Type B pancreatic cell (in vitro differentiated cells): ENCODE data around the gene EVI2B. TPM values are rescaled to one million over a fixed set of nuclear protein-coding genes. Genes with fewer than 3 reads are reported as not detected.
"Not testable (repeated sequence)": the region's sequence is repeated elsewhere in the genome, so short reads cannot be mapped to it uniquely, and the experiment has no call there.

Source experiments
- DNase-seq: peaks from one replicate; pipeline ENCODE4 v3.0.0; 2021; ENCODE audit warnings: mixed read lengths; ENCODE audit not compliant: unreplicated experiment; ENCODE audit errors: extremely low spot score
- H3K27ac Mint-ChIP-seq: 2 replicates; pipeline ENCODE4 v1.8.0; 2021; ENCODE audit warnings: mild to moderate bottlenecking, mixed read lengths
- H3K27me3 Mint-ChIP-seq: 2 replicates; pipeline ENCODE4 v1.8.0; 2021; ENCODE audit warnings: mixed read lengths
- H3K36me3 Mint-ChIP-seq: 2 replicates; pipeline ENCODE4 v1.8.0; 2021; ENCODE audit warnings: mixed read lengths
- H3K4me1 Mint-ChIP-seq: one replicate; pipeline ENCODE4 v1.8.0; 2021; ENCODE audit warnings: mixed read lengths; ENCODE audit not compliant: unreplicated experiment
- H3K4me3 Mint-ChIP-seq: 2 replicates; pipeline ENCODE4 v1.8.0; 2021; ENCODE audit warnings: mild to moderate bottlenecking, mixed read lengths
- H3K9me3 Mint-ChIP-seq: 2 replicates; pipeline ENCODE4 v1.8.0; 2021; ENCODE audit warnings: mixed read lengths
- long read RNA-seq: library from polyadenylated mRNA; unstranded; transcript quantifications from one replicate; pipeline ENCODE4 v2.0.0, GENCODE V29; 2020
- total RNA-seq: library from RNA; stranded (reverse); gene quantifications from 2 replicates; pipeline ENCODE4 v1.2.1, GENCODE V29; 2021; ENCODE audit warnings: low replicate concordance
- TF ChIP-seq, protein P1 (sequence below): fragments of 200-600 bp; sonication (generic); conservative IDR thresholded peaks from 2 replicates; pipeline ENCODE4 v1.5.0; 2021; ENCODE audit warnings: antibody characterized with exemption, mild to moderate bottlenecking

EVI2B gene, protein sequence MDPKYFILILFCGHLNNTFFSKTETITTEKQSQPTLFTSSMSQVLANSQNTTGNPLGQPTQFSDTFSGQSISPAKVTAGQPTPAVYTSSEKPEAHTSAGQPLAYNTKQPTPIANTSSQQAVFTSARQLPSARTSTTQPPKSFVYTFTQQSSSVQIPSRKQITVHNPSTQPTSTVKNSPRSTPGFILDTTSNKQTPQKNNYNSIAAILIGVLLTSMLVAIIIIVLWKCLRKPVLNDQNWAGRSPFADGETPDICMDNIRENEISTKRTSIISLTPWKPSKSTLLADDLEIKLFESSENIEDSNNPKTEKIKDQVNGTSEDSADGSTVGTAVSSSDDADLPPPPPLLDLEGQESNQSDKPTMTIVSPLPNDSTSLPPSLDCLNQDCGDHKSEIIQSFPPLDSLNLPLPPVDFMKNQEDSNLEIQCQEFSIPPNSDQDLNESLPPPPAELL
- total RNA-seq = not detected in 2 replicates
- long read RNA-seq = 0 reads

DNA sequence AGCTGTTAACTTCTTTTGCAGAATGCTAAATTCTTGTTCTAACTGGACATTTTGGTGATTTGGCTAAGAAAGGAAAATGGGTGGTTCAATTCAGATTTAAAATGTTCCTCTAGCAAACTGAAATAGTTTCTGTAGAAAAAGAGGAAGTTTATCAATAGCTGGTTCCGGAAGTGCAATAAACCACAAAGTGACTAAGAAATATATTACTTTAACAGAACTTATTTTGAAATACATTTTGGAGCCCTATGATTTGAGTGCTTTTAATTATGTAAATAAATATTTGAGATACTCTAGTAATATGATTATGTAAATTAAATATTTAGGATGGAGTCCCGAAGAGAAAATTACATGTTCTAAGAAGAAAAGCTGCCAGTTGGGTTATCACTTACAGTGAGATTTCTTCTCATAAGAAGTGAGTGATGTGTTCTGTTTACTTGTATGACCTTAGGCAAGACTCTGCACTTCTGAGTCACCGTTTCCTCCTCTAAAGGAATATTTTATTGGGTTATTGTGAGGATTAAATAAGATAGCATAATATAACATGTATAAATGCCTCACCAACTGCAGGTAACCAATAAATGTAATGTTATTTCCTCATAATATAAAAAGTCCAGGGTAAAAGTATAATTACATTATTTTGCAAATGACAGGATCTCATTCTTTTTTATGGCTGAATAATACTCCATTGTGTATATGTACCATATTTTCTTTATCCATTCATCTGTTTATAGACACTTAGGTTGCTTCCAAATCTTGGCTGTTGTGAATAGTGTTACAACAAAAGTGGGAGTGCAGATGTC is at the start of gene EVI2B:
Gene EVI2B (minus strand): TSS at position 73 of the 800 bp plus-strand sequence. CDS start 8,445 bp downstream, outside the sequence.
- H3K27ac Mint-ChIP-seq = no peak within 1 kb of the TSS

DNA sequence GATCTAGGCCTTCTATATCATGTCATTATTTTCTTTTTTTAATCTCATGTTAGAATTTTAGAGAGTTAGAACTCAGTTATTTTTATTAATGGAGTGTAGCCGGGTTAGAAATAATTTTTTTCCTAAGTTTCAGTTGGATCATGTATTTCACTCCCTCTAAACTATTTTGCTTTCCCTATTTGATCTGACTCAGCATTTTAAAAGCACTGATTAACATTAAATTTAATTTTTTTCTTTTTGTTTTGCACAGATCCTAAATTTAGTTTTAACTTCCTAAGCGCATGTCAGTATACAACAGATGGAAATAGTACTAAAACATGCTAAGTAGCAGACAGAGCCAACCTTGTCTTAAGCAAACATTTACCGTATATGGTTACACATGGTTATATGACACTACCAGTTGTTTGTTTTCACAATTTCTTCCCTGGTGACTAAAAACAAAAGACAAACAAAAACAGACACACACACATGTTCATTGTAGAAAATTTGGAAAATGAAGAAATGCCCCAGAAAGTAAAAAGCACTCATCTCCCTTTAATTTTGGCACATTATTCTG is 44.1 kb upstream of the EVI2B start:
- TF ChIP-seq, protein P1, sequence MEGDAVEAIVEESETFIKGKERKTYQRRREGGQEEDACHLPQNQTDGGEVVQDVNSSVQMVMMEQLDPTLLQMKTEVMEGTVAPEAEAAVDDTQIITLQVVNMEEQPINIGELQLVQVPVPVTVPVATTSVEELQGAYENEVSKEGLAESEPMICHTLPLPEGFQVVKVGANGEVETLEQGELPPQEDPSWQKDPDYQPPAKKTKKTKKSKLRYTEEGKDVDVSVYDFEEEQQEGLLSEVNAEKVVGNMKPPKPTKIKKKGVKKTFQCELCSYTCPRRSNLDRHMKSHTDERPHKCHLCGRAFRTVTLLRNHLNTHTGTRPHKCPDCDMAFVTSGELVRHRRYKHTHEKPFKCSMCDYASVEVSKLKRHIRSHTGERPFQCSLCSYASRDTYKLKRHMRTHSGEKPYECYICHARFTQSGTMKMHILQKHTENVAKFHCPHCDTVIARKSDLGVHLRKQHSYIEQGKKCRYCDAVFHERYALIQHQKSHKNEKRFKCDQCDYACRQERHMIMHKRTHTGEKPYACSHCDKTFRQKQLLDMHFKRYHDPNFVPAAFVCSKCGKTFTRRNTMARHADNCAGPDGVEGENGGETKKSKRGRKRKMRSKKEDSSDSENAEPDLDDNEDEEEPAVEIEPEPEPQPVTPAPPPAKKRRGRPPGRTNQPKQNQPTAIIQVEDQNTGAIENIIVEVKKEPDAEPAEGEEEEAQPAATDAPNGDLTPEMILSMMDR = no peak
- Mint-ChIP-seq H3K27me3 (no peaks in the 10 kb centered on the region), H3K4me1 (no peaks in the 10 kb centered on the region), H3K27ac (no peak overlapping the region), H3K36me3 (peaks cover 6% of the 10 kb centered on the region), H3K9me3 (no peaks in the 10 kb centered on the region), H3K4me3 (no peak overlapping the region)
- no peak for DNase-seq

More for the DNA sequence above, at the start of gene EVI2B:
- peaks cover 8% of the 10 kb centered on the region for H3K36me3 Mint-ChIP-seq
- H3K4me1 Mint-ChIP-seq = peaks cover 5% of the 10 kb centered on the region
- H3K27me3 Mint-ChIP-seq = no peaks in the 10 kb centered on the region
- H3K4me3 Mint-ChIP-seq = no peak within 1 kb of the TSS
- no peak for DNase-seq
- TF ChIP-seq, protein P1 = no peak
- H3K9me3 Mint-ChIP-seq = no peaks in the 10 kb centered on the region

DNA sequence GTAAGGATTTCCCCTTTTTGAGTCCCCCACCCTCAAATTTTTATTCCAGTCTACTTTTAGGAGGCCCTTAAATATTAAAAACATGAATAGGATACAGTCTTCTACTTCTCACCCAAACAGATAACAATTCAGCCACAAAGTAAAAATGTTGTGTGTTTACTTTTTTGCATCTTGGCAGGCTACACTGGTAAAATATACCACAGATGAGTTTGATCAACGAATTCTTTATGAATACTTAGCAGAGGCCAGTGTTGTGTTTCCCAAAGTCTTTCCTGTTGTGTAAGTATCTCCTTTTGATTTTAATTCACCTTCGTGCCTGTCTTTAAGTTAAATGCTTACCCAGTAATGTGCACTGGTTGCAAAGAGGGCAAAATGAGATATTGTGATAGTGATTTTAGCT is 43.2 kb upstream of the EVI2B start:
- no peaks in the 10 kb centered on the region for H3K27me3 Mint-ChIP-seq
- no peak overlapping the region for H3K27ac Mint-ChIP-seq
- no peak for DNase-seq
- H3K36me3 Mint-ChIP-seq = peaks cover 6% of the 10 kb centered on the region
- no peak overlapping the region for H3K4me3 Mint-ChIP-seq
- no peaks in the 10 kb centered on the region for H3K4me1 Mint-ChIP-seq
- TF ChIP-seq, protein P1 = no peak
- no peaks in the 10 kb centered on the region for H3K9me3 Mint-ChIP-seq

DNA sequence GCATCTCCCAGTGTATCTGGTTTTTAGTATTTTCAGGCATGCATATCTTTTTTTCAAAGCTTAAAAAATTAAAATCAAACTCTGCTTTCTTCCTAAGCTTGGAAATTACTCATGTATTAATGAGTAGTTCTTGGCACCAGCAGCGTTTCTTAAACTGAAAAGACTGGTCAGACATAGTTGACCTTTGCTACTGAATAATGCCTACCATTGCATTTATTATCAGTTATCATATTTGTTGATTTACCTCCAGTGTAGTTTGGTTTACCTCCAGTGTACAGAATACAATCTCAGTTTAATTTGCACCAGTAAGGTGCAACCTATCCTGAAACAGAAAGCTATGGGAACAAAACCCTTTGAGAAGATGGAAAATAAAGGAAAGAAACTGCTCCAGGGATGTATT is 42.1 kb upstream of the EVI2B start:
- H3K36me3 Mint-ChIP-seq = peaks cover 4% of the 10 kb centered on the region
- H3K27ac Mint-ChIP-seq = no peak overlapping the region

DNA sequence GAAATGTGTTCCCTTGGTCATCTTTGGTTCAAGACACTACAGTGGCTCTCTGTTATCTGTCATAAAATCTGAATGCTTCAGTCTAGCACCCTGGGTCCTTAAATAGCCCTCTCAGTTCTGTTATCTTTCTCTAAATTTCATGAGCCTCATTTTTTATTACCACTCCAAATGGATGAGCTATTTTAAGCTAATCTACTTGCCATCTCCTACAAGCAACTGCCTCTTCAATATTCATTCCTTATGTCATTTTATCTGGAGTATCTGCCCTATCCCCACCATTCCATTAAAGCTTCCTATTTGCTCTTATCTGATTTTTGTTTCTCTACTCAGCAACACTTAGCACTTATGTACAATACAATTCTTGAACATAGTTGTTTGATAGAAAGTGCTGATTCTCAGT is 35.6 kb upstream of the EVI2B start:
- no peaks in the 10 kb centered on the region for H3K27me3 Mint-ChIP-seq
- H3K4me3 Mint-ChIP-seq = no peak overlapping the region
- H3K4me1 Mint-ChIP-seq = no peaks in the 10 kb centered on the region
- no peak overlapping the region for H3K27ac Mint-ChIP-seq
- TF ChIP-seq, protein P1 = no peak
- no peak for DNase-seq
- peaks cover 11% of the 10 kb centered on the region for H3K36me3 Mint-ChIP-seq
- no peaks in the 10 kb centered on the region for H3K9me3 Mint-ChIP-seq

More for the DNA sequence above, 42.1 kb upstream of the EVI2B start:
- Mint-ChIP-seq H3K27me3 (no peaks in the 10 kb centered on the region), H3K4me1 (no peaks in the 10 kb centered on the region), H3K9me3 (no peaks in the 10 kb centered on the region), H3K4me3 (no peak overlapping the region)
- TF ChIP-seq, protein P1 = no peak
- no peak for DNase-seq

DNA sequence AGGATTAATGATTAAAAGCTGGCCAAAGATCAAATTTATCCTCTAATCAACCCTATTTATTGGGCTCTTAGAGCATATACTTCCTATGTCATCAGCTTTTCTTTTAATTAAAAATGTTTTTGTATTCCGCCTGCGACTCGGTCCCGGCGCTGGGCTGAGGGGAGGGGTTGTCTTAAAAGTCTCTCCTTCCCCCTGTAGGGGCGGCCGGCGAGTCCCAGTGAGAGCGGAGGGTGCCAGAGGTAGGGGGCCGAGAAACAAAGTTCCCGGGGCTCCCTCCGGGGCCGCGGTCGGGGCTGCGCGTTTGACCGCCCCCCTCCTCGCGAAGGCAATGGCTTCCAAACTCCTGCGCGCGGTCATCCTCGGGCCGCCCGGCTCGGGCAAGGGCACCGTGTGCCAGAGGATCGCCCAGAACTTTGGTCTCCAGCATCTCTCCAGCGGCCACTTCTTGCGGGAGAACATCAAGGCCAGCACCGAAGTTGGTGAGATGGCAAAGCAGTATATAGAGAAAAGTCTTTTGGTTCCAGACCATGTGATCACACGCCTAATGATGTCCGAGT is 31.4 kb upstream of the EVI2B start:
- not testable (repeated sequence) for H3K27ac Mint-ChIP-seq

More for the DNA sequence above, 31.4 kb upstream of the EVI2B start:
- H3K4me1 Mint-ChIP-seq, H3K27me3 Mint-ChIP-seq, DNase-seq, H3K9me3 Mint-ChIP-seq, H3K4me3 Mint-ChIP-seq: not testable (repeated sequence)
- H3K36me3 Mint-ChIP-seq = peaks cover 15% of the 10 kb centered on the region
